CD4-positive, CD25-positive, alpha-beta regulatory T cell (primary cell): ENCODE results near the gene CSAD. TPM values are rescaled to one million over a fixed set of nuclear protein-coding genes. Genes with fewer than 3 reads are reported as not detected.
A peak's percentile ranks its signal among the peaks of the same experiment; 100 is the strongest.

Experiments
- ATAC-seq, 2 donors: fragments of 150-1000 bp; cut with Tn5 transposase; one replicate each; pipeline ENCODE4 v1.10.0; 2021; ENCODE audit warnings: low read depth in 2 of 2, moderate number of reproducible peaks in 2 of 2, moderate library complexity in 1 of 2
- DNase-seq, 3 donors: peaks; one replicate each; pipeline versions ENCODE4 v3.0.0 to v3.0.0-alpha.2; 2012 to 2022; ENCODE audit warnings: mixed read lengths in 1 of 3
- H3K27ac ChIP-seq: one replicate; pipeline ENCODE4 v1.7.0; 2013; ENCODE audit warnings: mild to moderate bottlenecking, low read length; ENCODE audit not compliant: insufficient read depth, poor library complexity, severe bottlenecking
- H3K27me3 ChIP-seq: one replicate; pipeline ENCODE4 v1.7.0; 2013; ENCODE audit warnings: low read length; ENCODE audit not compliant: control insufficient read depth, insufficient read depth
- H3K36me3 ChIP-seq: one replicate; pipeline ENCODE4 v1.7.0; 2013; ENCODE audit warnings: mild to moderate bottlenecking, low read length, moderate library complexity; ENCODE audit not compliant: control insufficient read depth, insufficient read depth
- H3K4me1 ChIP-seq: 2 replicates; pipeline ENCODE4 v1.7.0; 2013; ENCODE audit warnings: mild to moderate bottlenecking, low read length; ENCODE audit not compliant: insufficient read depth, control insufficient read depth, poor library complexity, severe bottlenecking
- H3K4me3 ChIP-seq: one replicate; pipeline ENCODE4 v1.7.0; 2013; ENCODE audit warnings: low read depth, mild to moderate bottlenecking, low read length, moderate library complexity
- H3K9me3 ChIP-seq, 2 experiments: 1 replicate in 1 of 2; 2 replicates in 1 of 2; pipeline ENCODE4 v1.7.0; 2013; ENCODE audit warnings: low read length in 2 of 2, mild to moderate bottlenecking in 1 of 2, moderate library complexity in 1 of 2; ENCODE audit not compliant: control insufficient read depth in 2 of 2
- H3K27ac Mint-ChIP-seq, 3 donors: one replicate each; pipeline ENCODE4 v1.8.0; 2020 to 2022; ENCODE audit warnings: mild to moderate bottlenecking in 3 of 3, mixed read lengths in 3 of 3, moderate library complexity in 2 of 3
- H3K27me3 Mint-ChIP-seq: one replicate; pipeline ENCODE4 v1.8.0; 2022; ENCODE audit warnings: mild to moderate bottlenecking, mixed read lengths
- H3K36me3 Mint-ChIP-seq: one replicate; pipeline ENCODE4 v1.8.0; 2020; ENCODE audit warnings: mixed read lengths
- H3K4me1 Mint-ChIP-seq, 4 donors: one replicate each; pipeline ENCODE4 v1.8.0; 2020 to 2022; ENCODE audit warnings: mixed read lengths in 4 of 4, mild to moderate bottlenecking in 1 of 4
- H3K4me3 Mint-ChIP-seq, 4 donors: one replicate each; pipeline ENCODE4 v1.8.0; 2020 to 2022; ENCODE audit warnings: mild to moderate bottlenecking in 4 of 4, mixed read lengths in 4 of 4, moderate library complexity in 3 of 4
- H3K9me3 Mint-ChIP-seq, 7 donors: one replicate each; pipeline ENCODE4 v1.8.0; 2020 to 2022; ENCODE audit warnings: mixed read lengths in 7 of 7, mild to moderate bottlenecking in 3 of 7, moderate library complexity in 2 of 7
- polyA plus RNA-seq, 4 donors: library from polyadenylated mRNA; unstranded; fragments of 300-500 nt; fragmentation: Illumina TruSeq; gene quantifications; one replicate each; pipeline ENCODE4 v1.2.3, GENCODE V29; 2021
- total RNA-seq: library from RNA; stranded (reverse); gene quantifications from one replicate; pipeline ENCODE4 v1.2.3, GENCODE V29; 2022

CSAD gene
- total and polyA plus RNA-seq, 5 donors from 2014 or later = 1.2 to 68.0 (median 1.7) TPM

GRCh38 chr12:53196486-53196885 lies 15.8 kb upstream of the CSAD start:
- Mint-ChIP-seq H3K27me3 (no peaks in the 10 kb centered on the region), H3K4me1 (peaks cover 9 to 62% (median 29%) of the 10 kb centered on the region in 4 donors), H3K36me3 (peaks cover 63% of the 10 kb centered on the region), H3K9me3 (no peaks in the 10 kb centered on the region), H3K4me3 (peak overlapping the region in 3 of 4 donors; percentile 35 to 73 (median 39)), H3K27ac (peak overlapping the region; percentile 80 to 90 (median 88))
- Histone ChIP-seq H3K4me3 (no peak overlapping the region), H3K4me1 (peaks cover 45% of the 10 kb centered on the region), H3K9me3 (no peaks in the 10 kb centered on the region), H3K36me3 (peaks cover 68% of the 10 kb centered on the region), H3K27ac (peak overlapping the region; percentile 16), H3K27me3 (no peaks in the 10 kb centered on the region)
- DNase-seq = no peak
- ATAC-seq = no peak

- H3K27ac Mint-ChIP-seq = peak overlapping the region; percentile 78 to 88 (median 80)
- Histone ChIP-seq H3K27ac (no peak overlapping the region), H3K36me3 (peaks cover 76% of the 10 kb centered on the region), H3K9me3 (no peaks in the 10 kb centered on the region), H3K4me3 (no peak overlapping the region), H3K27me3 (no peaks in the 10 kb centered on the region), H3K4me1 (peaks cover 38% of the 10 kb centered on the region)
- H3K4me3 Mint-ChIP-seq = peak overlapping the region in 3 of 4 donors; percentile 39 to 73 (median 50)
- no peak for DNase-seq
- no peaks in the 10 kb centered on the region for H3K27me3 Mint-ChIP-seq
- ATAC-seq = no peak
- peaks cover 4 to 56% (median 23%) of the 10 kb centered on the region in 4 donors for H3K4me1 Mint-ChIP-seq
- H3K9me3 Mint-ChIP-seq = no peaks in the 10 kb centered on the region
- peaks cover 60% of the 10 kb centered on the region for H3K36me3 Mint-ChIP-seq
These were observed 15.0 kb upstream of the CSAD start for GRCh38 chr12:53195516-53196420.

- H3K27ac ChIP-seq = peak overlapping the region; percentile 24
- H3K9me3 ChIP-seq = no peaks in the 10 kb centered on the region
- ATAC-seq = no peak
- Mint-ChIP-seq H3K4me1 (peaks cover 4 to 52% (median 18%) of the 10 kb centered on the region in 4 donors), H3K27me3 (no peaks in the 10 kb centered on the region), H3K4me3 (peak overlapping the region in 1 of 4 donors; percentile 73), H3K36me3 (peaks cover 56% of the 10 kb centered on the region), H3K9me3 (no peaks in the 10 kb centered on the region), H3K27ac (peak overlapping the region in 2 of 3 donors; percentile 76 to 78)
- H3K4me3 ChIP-seq = no peak overlapping the region
- no peaks in the 10 kb centered on the region for H3K27me3 ChIP-seq
- DNase-seq = no peak
- peaks cover 73% of the 10 kb centered on the region for H3K36me3 ChIP-seq
- H3K4me1 ChIP-seq = peaks cover 30% of the 10 kb centered on the region
These were observed 14.2 kb upstream of the CSAD start for GRCh38 chr12:53194973-53195372.

GRCh38 chr12:53193985-53194716 lies 13.4 kb upstream of the CSAD start:
- Histone ChIP-seq H3K9me3 (no peaks in the 10 kb centered on the region), H3K27me3 (no peaks in the 10 kb centered on the region), H3K27ac (no peak overlapping the region), H3K36me3 (peaks cover 76% of the 10 kb centered on the region), H3K4me3 (no peak overlapping the region), H3K4me1 (peaks cover 21% of the 10 kb centered on the region)
- Mint-ChIP-seq H3K9me3 (no peaks in the 10 kb centered on the region), H3K27me3 (no peaks in the 10 kb centered on the region), H3K4me1 (peaks cover 0 to 45% (median 14%) of the 10 kb centered on the region in 4 donors), H3K27ac (peak overlapping the region in 2 of 3 donors; percentile 76 to 93), H3K4me3 (no peak overlapping the region), H3K36me3 (peaks cover 51% of the 10 kb centered on the region)
- ATAC-seq = no peak
- no peak for DNase-seq

GRCh38 chr12:53193040-53193439 lies 12.3 kb upstream of the CSAD start:
- Histone ChIP-seq H3K4me1 (peaks cover 10% of the 10 kb centered on the region), H3K27ac (peak overlapping the region; percentile 17), H3K4me3 (no peak overlapping the region), H3K36me3 (peaks cover 87% of the 10 kb centered on the region), H3K27me3 (no peaks in the 10 kb centered on the region), H3K9me3 (no peaks in the 10 kb centered on the region)
- Mint-ChIP-seq H3K9me3 (no peaks in the 10 kb centered on the region), H3K4me3 (no peak overlapping the region), H3K27me3 (no peaks in the 10 kb centered on the region), H3K4me1 (peaks cover 0 to 39% (median 6%) of the 10 kb centered on the region in 4 donors), H3K27ac (no peak overlapping the region), H3K36me3 (peaks cover 47% of the 10 kb centered on the region)
- DNase-seq (no peak), ATAC-seq (no peak)

GRCh38 chr12:53192531-53193021 lies 11.9 kb upstream of the CSAD start:
- Mint-ChIP-seq H3K9me3 (no peaks in the 10 kb centered on the region), H3K4me1 (peaks cover 0 to 37% (median 4%) of the 10 kb centered on the region in 4 donors), H3K4me3 (no peak overlapping the region), H3K27ac (no peak overlapping the region), H3K27me3 (no peaks in the 10 kb centered on the region), H3K36me3 (peaks cover 50% of the 10 kb centered on the region)
- no peak overlapping the region for H3K4me3 ChIP-seq
- ATAC-seq (no peak), DNase-seq (no peak)
- no peaks in the 10 kb centered on the region for H3K27me3 ChIP-seq
- peaks cover 6% of the 10 kb centered on the region for H3K4me1 ChIP-seq
- H3K9me3 ChIP-seq = no peaks in the 10 kb centered on the region
- H3K27ac ChIP-seq = no peak overlapping the region
- peaks cover 92% of the 10 kb centered on the region for H3K36me3 ChIP-seq

GRCh38 chr12:53191885-53192530 lies 11.3 kb upstream of the CSAD start:
- Mint-ChIP-seq H3K9me3 (no peaks in the 10 kb centered on the region), H3K4me1 (peaks cover 0 to 34% (median 4%) of the 10 kb centered on the region in 4 donors), H3K4me3 (peak overlapping the region in 1 of 4 donors; percentile 35), H3K36me3 (peaks cover 53% of the 10 kb centered on the region), H3K27me3 (no peaks in the 10 kb centered on the region), H3K27ac (no peak overlapping the region)
- Histone ChIP-seq H3K4me1 (no peaks in the 10 kb centered on the region), H3K27me3 (no peaks in the 10 kb centered on the region), H3K36me3 (peaks cover 92% of the 10 kb centered on the region), H3K27ac (no peak overlapping the region), H3K4me3 (no peak overlapping the region), H3K9me3 (no peaks in the 10 kb centered on the region)
- DNase-seq (no peak), ATAC-seq (no peak)
